GM12874 (cell line): ENCODE results near the gene ZBTB7B.

Experiments used
- TF ChIP-seq, protein P1 (sequence below): IDR thresholded peaks from 2 replicates; pipeline ENCODE4 v1.5.1; 2011; ENCODE audit warnings: low read depth, mild to moderate bottlenecking, control low read depth, low read length, moderate library complexity; ENCODE audit not compliant: insufficient read depth

Gene ZBTB7B

DNA sequence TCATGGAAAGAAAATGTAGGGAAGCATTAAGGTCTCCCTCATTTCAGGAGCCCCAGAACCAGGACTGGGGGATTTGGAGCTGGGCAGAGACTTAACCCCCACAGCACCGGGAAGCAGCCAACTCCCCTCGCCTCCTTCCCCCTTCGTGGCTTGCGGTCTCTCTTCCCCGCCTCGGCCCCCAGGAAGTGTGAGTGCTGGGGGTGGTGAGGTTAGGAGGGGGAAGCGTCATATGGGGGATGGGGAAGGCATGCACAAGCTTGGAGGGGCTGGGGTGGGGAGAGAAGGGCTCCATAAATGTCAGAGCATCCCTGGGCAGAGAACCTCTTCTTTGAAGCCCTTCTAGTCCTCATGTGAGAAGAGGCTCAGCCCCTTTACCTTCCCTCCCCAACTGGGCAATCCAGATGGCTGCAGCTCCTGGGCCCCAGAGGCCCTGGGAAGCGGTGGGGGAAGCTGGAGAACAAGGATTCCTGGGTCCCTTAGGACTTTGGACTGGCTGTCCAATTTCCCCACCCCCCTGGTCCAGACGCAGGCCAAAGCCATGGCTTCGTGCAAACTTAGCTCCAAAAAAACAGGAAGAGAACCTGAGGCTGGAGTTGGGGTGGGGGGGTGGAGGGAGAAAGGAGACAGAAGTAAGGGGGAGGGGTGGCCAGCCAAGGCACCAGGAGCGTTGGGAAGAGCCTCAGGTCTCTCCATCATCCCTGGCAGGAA lies 7.8 kb downstream of the ZBTB7B start:
- TF ChIP-seq, protein P1, sequence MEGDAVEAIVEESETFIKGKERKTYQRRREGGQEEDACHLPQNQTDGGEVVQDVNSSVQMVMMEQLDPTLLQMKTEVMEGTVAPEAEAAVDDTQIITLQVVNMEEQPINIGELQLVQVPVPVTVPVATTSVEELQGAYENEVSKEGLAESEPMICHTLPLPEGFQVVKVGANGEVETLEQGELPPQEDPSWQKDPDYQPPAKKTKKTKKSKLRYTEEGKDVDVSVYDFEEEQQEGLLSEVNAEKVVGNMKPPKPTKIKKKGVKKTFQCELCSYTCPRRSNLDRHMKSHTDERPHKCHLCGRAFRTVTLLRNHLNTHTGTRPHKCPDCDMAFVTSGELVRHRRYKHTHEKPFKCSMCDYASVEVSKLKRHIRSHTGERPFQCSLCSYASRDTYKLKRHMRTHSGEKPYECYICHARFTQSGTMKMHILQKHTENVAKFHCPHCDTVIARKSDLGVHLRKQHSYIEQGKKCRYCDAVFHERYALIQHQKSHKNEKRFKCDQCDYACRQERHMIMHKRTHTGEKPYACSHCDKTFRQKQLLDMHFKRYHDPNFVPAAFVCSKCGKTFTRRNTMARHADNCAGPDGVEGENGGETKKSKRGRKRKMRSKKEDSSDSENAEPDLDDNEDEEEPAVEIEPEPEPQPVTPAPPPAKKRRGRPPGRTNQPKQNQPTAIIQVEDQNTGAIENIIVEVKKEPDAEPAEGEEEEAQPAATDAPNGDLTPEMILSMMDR = no peak

GRCh38 chr1:155011004-155011416 lies 8.4 kb downstream of the ZBTB7B start:
- TF ChIP-seq, protein P1 = no peak

- TF ChIP-seq, protein P1 = no peak
These were observed 8.9 kb downstream of the ZBTB7B start for GRCh38 chr1:155011437-155012025.

DNA sequence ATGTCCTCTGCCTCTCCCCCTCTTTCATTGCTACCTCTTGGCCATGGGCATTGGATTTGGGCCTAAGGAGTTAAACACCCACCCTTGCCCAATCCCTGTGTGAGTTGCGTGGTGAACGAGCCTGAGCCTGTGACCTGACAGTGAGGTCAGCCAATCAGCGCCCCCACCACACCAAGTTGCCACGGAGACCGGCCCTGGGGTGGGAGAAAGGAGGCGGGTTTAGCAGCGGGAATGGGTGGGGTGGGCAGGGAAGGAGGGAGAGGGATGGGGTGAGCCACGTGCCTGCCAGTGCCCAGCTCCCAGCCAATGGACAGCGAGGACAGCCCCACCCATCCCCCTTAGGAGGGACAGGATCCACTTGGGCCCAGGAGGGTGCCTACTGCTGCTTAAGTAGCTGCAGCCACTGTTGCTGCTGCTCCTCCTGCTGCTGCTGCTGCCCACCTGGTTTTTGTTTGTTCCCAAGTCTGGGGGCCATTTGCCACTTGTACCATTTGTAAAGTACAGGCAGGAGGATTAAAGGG lies 9.5 kb downstream of the ZBTB7B start:
- TF ChIP-seq, protein P1 = no peak

GRCh38 chr1:155012776-155013602 lies 10.4 kb downstream of the ZBTB7B start:
- TF ChIP-seq, protein P1 = no peak

DNA sequence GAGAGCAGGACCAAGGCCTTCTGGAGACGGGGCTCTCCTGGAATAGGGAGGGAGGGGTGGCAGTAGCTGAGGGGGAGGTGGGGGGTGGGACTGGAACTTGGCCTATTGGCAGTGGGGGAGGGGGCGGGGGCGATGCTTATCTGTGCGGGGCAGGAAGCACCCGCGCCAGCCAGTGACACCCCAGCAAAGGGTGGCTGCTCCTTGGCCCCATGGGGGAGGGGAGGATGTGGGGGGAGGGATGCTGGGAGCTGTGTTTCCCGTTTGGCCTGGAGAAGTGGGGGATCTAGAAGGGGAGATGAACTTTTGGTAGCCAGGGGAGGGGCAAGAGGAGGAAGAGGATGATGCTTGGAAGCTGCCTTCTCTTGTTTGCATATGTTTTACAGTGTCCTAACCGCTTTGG lies 11.0 kb downstream of the ZBTB7B start:
- TF ChIP-seq, protein P1 = no peak
